C4-2B (cell line): ENCODE results near the gene PNPLA7.

Source experiments
- CTCF ChIP-seq: fragments of 450-650 bp; conservative IDR thresholded peaks from 2 replicates; pipeline ENCODE4 v1.5.1; 2017; ENCODE audit warnings: mild to moderate bottlenecking
- ZFX ChIP-seq: fragments of 450-650 bp; IDR thresholded peaks from 2 replicates; pipeline ENCODE4 v1.6.1; 2017

GRCh38 chr9:137417161-137418021, 132.8 kb downstream of the PNPLA7 start:
- TF ChIP-seq CTCF = no peak
- TF ChIP-seq ZFX = no peak
